NCI-H1436 treated with DMSO at 0.1 percent for 48 hours (cell line): ENCODE data around the gene TANC1.

Source experiments
- DNase-seq: peaks from one replicate; lab custom pipeline; 2025; lab: John Stamatoyannopoulos, UW

The TANC1 gene

DNA sequence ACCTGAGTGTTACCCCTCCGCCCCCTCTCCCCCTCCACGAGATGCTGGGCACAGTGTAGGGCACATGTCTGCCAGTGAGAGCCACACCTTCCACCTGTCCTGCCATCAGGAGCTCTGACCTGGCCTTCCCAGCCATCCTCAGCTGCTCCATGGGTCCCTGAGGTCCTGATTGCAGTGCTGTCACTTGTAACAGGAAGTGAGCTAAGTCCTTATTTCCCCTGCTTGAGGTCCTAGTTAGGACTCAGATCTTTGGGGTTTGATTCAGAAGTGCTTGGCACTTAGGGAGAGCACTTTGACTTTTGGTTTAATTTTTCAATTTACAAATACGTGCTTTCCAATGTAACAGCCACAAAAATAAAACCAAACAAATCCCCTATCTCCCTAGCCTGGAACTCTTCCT, 192.5 kb downstream of the TANC1 start:
- DNase-seq: no peak

DNA sequence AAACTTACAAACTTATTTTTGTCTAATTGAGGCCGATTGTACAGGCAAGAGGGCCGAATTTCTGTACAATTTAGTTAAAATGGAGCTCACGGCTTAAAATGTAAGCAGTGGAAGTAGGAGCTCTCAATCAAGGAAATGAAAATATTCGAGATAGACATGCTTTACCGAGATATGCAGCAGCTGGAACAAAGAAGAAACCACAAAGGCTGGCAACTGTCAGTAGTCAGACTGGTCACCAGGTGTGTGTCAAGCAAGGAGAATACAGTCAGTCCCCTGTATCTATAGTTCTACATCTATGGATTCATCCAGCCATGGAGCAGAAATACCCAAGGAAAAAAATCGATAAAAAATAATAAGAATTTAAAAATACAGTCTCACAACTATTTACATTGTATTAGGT, 195.5 kb downstream of the TANC1 start:
- DNase-seq: no peak

DNA sequence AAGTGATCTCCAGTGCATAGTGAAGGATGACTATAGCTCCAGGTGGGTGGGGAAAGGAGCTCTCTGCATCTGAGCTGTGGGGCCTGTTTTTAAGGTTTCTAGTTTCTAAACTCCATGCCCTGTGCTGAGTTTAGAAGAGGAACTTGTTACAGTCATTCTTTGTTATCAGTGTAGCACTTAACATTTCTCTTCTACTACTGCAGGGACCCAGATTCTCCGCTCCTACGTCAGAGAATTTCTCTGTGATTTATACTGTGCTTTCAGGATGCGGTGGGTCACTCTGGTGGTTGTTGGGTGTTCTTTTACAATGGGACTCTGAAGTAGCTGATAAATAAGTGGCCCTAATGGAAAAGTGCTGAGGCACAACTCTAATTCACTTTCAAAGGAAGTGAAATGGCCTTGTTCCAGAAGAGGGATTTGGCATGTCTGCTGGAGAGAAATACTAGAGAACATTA, 196.0 kb downstream of the TANC1 start:
- DNase-seq: no peak

DNA sequence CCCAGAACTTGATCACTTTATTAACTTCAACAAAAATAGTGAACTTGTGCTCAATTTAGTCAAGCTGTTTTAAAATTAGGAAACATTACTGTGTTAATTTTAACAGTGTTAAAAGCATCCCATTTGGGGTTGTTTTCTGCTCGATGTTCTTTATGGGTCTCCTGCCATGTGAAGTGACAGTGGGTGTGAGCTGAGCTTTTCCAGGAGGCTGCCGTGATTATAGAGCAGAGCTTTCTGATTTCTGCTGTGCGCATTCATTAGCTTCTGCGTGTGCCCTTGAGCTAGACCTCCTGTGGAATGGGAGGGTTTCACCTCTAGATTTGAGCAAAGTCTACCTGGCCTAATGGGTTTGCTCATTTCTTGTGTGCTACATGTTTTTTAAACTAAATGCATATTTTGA, 196.6 kb downstream of the TANC1 start:
- DNase-seq: no peak

DNA sequence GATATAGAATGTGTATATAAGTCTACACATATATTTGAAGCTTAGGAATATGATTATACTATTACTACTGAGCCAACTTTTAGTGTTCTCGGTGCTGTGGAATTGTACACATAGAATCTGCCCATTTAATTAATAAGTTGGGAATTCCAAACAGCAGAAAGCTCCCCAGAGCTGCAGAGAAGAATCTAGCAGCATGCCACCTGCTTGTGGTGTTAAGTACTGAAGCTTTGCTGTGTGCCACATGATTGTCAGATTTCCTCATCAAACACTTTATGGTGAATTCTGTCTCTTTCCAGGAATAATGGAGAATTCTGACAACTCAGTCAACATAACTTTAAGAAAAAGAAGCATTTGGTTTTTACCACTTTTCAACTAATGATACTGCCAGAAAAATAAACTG, 200.3 kb downstream of the TANC1 start:
- no peak for DNase-seq

DNA sequence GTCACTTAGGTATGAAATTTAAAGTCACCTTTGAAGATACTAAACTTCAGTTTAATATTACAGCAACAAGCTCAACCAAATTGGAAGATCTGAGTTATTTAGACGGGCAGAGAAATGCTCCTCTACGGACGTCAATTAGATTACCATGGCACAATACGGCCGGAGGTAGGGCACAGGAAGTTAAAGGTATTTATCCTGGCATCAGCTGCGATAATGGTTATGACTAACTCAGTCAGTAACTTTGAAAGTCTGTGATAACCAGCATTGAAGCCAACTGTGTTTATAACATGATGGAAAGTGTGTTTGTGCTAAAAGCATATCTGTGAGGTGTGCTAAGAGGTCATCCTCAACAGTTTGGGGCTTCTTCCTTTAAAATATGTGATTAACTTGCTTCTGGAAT, 200.7 kb downstream of the TANC1 start:
- no peak for DNase-seq

DNA sequence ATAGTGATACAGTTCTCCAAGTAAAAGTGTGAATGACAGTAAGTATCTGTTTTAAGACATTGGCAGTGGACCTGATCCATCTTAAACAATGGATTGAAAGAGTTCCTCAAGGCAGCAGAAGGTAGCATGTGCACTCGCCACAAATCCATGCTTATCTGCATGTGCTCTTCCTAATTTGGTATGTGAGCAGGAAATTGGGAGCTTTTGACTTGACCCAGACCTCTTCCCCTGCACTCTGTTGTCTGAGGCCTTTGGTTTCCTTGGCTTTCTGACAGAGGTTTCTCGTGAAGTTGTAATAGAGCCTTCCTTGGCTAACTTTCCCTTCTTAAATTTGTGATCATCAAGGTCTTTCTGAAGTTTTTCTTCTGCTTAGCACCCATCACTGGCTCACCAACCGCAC, 204.0 kb downstream of the TANC1 start:
- DNase-seq: no peak

DNA sequence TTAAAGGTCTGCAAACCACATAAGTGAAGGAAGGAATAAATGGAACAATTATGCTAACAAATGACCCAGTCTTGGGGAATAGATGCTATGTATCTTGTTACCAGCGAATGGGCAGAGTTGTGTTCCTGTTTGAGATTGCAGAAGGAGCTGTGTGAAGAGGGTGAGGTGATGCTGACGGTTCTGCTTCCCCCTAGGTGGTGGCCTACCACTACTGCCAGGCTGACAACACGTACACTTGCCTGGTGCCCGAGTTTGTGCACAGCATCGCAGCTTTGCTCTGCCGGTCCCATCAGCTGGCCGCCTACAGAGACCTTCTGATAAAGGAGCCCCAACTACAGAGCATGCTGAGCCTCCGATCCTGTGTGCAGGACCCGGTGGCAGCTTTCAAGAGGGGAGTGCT, 206.3 kb downstream of the TANC1 start:
- DNase-seq: no peak

DNA sequence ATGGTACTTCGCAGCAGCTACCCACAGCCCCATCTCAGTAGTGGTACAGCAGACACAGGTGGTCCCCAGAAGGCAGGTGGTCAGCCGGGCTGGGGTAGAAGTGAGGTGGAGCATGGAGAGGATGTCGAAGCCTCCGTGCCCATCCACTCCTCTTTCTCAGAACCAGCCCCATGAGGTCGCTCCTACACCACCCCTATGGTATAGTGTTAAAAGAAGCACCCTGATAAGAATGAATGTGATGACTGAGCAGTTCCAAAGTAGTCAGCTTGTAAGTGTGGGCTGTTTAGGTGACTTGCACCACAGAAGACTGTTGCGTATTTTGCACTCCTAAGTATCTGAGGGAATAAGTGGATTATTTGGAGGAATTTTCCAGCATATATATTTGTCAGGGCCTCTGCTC, 206.7 kb downstream of the TANC1 start:
- no peak for DNase-seq

DNA sequence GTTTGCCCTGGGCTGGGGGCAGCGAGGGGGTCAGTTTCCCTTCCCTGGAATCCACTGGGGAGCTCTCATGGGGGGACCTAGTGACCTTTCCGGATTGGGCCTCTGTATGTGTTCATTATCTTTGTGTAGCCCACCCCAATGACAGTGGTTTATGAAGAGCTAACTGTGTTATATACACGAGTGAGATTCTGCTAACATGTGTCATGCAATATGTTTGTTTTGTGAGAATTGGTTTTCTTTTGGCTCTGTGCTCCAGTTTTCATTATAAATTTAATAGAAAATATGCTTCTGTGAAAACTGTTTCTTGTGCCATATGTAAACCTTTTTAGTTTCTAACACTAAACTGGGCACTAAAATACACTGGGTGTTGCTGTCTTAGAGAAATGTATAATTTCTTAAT, 207.5 kb downstream of the TANC1 start:
- DNase-seq: no peak

DNA sequence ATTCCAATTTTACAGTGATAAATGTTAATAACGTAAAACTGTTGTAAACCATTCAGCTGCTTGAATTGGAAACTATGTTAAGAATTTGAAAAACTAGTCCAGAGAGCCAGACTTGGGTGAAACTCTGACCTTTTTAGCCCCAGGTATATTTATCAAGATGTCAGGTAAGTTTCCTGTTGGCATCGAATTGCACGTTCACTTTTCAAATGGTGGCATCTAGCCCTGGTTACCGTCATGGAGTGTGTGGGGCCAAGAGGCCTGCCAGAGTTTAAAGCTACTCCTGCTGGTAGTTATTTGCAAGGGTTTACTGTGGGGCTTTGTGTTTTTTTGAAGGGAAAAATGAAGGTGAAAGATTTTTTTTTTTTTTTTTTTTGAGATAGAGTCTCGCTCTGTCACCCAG, 208.1 kb downstream of the TANC1 start:
- no peak for DNase-seq

DNA sequence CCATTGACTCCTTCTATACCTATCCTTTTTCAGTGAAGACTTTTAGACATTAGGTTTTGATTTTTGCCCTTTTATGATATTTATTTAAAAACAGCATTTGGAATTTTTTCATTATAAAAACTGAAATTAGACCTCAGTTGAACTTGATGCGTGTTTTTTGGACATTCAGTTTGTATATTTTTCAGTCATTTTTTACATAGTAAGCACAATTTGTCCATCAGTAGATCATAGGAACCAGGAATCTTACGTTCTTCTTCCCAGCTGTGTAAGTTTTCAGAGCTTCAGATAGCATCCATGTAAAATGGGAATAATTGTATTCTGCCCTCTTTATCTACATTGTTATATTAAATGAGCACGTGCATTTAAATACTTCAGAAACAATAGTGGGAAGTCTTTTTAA, 208.9 kb downstream of the TANC1 start:
- DNase-seq: no peak

DNA sequence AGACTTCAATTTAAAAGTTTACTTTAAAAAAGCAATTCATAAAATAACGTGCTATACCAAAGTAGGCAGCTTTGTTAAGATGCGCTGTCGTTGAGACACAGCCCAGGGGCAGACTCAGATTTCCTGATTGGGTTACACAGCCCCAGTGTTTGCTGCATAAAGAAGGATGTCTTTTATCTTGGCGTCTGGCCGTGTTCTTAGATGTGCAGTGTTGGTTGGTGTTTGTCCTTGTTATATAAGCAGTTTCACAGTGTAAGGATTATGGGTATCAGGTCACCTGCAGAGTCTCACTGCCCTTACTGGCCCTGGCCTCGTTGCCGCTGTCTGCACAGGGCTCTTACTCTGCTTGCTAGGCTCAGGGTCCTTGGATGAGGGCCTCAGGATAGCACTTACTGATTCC, 209.5 kb downstream of the TANC1 start:
- no peak for DNase-seq

DNA sequence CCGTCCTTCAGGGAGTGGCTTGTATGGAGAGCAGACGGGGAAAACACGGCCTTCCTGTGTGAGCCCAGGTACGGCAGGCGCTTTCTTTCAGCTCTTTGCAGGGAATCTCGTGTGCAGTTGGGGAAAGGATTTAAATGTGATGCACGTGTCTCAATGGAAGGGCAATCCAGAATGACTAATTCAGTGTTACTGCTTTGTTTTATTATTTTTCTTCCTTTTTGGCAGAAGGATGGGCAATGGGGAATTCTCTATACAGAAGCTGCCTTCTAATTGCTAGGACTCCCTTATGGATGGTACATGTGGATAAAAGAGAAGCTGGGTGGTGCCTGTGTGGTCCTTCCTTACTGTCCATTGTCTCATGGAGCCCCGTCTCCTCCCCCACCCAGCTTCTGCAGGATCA, 210.7 kb downstream of the TANC1 start:
- DNase-seq: no peak

DNA sequence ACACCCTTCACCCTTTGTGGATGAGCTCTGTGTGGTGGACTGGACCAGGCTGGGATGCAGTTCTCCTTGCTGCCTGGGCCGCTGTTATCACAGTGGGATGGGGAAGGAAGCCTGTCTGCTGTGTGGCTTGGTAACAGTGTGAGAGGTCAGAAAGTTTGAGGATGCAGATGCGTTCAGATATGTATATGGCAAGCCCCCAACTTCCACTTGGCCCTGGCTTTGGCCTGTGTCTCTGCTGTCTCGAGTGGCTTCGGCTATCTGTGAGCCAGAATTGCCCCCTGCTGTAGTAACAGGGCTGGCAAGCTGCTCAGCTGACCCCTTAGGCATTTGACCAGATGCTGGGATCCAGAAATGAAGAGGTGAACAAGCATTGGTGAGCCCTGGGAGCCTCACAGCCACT, 211.3 kb downstream of the TANC1 start:
- no peak for DNase-seq

DNA sequence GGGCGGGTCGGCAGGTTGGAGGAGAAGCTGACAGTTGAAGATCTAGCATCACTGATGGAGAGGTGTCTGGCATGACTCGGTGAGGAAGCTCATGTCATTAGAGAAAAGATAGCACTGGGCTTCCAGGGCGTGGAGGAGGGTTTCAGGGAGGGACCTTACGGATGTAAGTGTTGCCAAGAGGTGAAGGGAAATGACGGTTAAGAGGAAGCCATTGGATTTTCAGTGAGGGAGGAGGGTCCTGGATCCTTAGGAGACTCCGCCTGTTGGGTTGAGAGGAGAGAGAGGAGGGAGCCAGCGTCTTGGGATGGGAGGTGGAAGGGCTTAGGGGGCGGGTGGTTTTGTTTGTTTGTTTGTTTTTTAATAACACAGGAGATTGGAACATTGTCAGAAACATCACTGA, 214.9 kb downstream of the TANC1 start:
- DNase-seq: no peak

DNA sequence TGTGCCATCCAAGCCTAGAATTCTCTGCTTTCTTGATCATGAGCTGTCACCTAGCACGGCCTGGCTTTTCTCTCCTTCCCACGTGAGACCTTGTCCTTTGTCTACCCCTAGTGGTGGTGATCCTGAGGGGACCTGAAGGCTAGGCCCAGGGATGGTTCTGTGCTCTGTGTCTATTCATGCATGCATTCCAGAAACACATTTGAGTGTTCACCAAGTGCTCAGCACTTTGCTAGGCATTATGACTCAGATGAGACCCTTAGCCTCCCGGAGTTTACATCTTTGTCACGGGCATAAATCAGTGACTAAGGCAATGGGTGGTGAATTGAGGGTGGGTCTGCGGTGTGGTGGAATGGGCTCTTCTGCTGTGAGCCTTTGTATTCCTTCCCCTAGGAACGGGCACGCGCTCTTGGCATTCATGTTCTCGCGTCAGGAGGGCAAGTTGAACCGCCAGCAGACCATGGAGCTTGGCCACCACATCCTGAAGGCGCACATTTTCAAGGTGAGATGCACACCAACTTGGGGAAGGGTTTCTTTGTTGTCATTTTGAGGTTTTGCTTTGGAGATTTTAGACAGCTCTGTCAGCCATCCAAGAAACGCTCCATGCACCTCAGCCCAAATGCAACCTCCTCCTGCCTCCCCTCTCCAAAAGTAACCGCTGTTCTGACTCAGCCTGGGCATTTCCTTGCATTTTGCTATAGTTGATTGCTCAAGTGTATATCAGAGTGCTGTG, 217.1 kb downstream of the TANC1 start:
- DNase-seq: no peak

DNA sequence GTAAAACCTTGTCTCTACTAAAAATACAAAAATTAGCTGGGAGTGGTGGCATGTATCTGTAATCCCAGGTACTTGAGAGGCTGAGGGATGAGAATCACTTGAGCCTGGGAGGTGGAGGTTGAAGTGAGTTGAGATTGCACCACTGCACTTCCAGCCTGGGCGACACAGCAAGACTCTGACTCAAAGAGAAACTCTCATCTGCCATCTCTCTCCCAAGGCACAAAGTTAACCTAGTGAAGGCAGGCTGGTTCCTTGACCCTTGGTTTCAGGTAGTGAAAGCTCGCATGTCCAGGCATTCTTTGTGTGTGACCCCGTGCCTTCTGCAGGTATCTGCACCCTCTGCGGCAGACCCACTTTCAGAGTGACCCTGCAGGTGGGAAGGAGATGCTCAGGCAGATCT, 218.0 kb downstream of the TANC1 start:
- no peak for DNase-seq

DNA sequence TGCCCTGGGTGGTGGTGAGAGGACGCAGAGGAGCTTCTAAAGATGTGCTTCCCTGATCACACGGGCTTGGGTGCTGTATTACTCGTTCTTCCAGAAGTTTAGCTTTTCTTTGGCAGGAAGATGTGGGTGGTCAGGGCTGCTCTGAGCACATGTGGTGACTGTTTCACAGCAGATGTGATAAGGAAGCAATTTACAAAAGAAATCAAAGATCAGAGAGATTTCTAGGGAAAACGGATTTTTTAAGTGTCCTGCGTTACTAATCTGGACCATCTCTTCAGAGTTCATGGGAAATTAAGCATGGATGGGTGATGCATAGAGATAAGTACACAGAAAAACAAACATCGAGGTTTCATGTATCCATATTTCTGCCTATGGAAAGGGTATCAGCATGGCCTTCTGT, 218.7 kb downstream of the TANC1 start:
- DNase-seq: no peak

DNA sequence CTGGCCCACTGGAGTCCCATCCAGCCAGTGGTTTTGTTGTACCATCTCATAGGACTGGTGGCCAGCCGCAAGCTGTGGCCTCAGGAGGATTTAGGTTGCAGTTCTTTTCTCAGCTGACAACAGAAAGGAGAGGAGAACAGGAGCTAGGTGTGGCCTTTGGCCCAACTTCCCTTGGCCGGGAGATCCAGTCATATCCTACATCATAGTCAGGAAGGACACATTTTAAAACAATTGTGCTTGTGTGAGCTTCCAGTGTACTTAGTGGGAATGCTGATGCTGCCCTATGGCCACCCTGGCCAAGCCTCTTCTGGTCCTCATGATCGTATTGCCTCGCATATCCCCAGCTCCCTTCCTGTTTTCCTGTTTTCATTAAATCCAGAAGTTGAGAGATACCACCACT, 220.0 kb downstream of the TANC1 start:
- DNase-seq: no peak

DNA sequence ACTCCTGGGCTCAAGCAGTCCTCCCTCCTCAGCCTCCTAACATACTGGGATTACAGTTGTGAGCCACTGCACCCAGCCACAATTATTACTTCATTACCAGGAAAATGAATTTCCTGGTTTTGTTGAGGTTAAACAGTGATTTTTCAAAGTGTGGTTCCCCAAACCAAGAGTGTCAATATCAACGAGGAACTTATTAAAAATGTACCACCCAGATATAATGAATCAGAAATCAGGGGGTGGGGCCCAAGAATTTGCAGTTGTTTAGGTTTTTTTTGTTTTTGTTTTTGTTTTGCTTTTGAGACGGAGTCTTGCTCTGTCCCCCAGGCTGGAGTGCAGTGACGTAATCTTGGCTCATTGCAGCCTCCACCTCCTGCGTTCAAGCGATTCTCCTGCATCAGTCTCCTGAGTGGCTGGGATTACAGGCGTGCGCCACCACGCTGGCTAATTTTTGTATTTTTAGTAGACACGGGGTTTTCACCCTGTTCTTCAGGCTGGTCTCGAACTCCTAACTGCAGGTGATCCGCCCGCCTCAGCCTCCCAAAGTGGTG, 224.0 kb downstream of the TANC1 start:
- DNase-seq: no peak

DNA sequence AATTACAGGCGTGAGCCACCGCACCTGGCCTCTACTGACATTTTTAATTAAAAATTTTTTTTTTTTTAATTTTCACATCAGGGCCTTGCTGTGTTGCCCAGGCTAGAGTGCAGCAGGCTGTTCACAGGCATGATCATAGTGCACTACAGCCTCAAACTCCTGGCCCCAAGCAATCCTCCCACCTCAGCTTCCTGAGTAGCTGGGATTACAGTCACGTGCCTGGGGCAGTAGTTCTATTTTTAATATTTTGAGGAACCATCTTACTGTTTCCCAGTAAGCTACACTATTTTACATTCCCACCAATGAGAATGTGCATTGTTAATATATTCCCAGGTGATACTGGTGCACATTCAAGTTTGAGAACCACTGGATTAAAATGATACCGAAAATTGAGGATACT, 225.4 kb downstream of the TANC1 start:
- DNase-seq: no peak

DNA sequence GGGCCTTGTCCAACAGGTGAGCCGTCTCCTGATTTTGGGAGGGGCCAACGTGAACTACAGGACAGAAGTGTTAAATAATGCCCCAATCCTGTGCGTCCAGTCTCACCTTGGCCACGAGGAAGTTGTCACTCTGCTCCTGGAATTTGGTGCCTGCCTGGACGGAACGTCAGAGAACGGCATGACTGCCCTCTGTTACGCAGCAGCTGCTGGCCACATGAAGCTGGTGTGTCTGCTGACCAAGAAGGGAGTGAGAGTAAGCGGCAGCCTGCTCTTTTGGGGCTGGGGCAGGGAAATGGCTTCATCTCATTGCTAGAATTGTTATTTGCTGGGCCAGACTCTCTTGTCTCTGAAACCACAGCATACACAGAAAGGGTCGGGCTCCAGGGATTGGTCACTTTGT, 225.8 kb downstream of the TANC1 start:
- DNase-seq: no peak

DNA sequence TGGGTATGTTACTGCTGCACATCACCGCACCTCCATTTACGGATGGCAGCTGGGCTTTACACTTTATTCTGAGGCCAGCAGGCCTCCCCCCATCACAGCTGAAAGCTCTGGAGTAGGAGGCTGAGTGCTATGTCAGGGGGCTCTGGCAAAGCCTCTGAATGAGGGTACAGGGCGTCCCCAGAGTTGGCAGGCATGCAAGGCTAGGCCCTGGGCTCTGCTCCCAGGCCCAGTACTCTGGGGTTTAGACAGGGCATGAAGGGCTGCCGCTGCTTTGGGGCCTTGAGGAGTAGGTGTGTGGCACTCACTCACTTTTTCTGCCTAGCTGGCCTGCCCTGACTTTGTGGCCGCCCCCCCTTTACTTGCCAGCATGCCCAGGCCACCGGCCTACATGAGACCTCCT, 227.3 kb downstream of the TANC1 start:
- no peak for DNase-seq
